GM18951 (cell line): ENCODE data around the gene MINDY4.

Source experiments
- POLR2A ChIP-seq: IDR thresholded peaks from 4 replicates; pipeline ENCODE4 v1.6.1; 2011; ENCODE audit warnings: mild to moderate bottlenecking; ENCODE audit not compliant: insufficient read length, insufficient read depth; ENCODE audit errors: extremely low read depth
- in situ Hi-C: fragments of 300-500 bp; cut with MboI; formaldehyde crosslinking; loops from one replicate; pipeline ENCODE4 v1.12.0; 2022; ENCODE audit warnings: low sequenced_read_pairs, mixed read lengths, inconsistent platforms; ENCODE audit not compliant: unreplicated experiment

MINDY4 gene

GRCh38 chr7:30873656-30874055 lies 102.4 kb downstream of the MINDY4 start:
- in situ Hi-C loops: no loop called here
- TF ChIP-seq POLR2A: no peak

DNA sequence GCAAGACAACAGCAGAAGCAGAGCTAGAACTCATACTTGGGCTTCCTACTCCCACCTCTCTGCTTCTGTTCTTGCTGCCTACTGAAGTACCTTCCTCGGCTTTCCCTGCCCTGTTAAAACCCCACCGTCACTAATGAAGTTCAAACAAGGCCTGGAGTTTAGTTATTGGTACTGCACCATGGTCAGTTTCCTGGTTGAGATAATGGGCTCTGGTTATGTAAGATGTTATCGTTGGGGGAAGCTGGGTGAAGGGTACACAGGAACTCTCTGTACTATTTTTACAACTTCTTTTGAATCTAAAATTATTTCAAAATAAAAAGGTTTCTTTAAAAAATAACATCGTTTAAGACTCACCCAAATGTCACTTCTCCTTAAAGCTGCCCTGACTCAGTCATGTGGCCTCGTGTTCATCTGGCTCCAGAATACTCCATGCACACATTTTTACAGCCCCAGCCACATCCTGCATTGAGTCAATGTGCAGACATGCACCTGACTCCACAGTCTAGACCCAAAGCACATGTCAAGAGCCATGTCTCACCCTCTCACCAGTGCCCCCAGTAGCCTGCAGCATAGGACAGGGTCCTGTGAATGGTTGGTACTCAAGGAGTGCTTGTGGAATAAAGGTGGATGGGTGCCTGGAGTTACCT lies 103.6 kb downstream of the MINDY4 start:
- in situ Hi-C loops: no loop called here
- TF ChIP-seq POLR2A: no peak

GRCh38 chr7:30877015-30877769 lies 106.0 kb downstream of the MINDY4 start:
- no peak for TF ChIP-seq POLR2A
- in situ Hi-C loops: no loop called here

GRCh38 chr7:30877993-30878392 lies 106.8 kb downstream of the MINDY4 start:
- in situ Hi-C loops: no loop called here
- no peak for TF ChIP-seq POLR2A

DNA sequence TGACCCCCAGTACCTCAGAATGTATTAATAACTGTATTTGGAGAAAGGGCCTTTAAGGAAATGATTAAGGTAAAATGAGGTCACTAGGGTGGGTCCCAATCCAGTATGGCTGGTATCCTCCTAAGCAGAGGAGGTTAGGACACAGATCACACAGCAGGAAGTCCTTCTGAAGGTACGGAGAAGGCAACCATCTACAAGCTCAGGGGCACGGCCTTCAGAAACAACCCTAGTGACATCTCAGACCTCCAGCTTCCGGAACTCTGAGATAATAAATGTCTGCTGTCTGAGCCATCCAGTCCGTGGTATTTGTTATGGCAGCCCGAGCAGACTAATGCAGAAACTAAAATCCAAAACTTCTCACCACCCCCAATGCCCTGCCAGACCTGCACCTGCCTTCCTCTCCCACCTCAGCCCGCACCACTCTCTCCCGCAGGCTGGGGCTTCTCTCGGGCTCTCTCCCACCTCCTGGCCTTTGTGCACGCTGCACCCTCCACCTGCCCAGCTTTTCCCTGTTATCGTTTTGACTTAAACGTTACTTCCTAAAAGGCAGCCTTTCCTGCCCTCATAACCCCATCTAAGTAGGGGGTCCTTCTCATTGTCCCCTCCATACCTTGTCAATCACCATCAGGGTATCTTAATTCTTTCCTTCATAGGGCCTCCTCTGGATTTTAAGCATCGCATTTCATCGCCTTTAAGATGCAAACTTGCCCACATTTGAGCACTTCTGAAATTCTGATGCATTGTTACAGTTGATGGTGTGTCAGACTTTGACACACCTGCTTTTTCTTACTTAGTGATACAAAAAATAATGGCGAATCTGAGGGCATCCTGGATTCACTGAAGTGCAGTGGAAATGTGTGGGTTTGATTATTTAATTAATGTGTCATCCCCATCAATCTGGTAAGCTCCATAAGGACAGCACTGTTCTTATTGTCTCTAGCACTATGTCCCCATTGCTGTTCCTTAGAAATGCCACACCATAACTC lies 108.2 kb downstream of the MINDY4 start:
- in situ Hi-C loops: no loop called here
- TF ChIP-seq POLR2A: no peak

- TF ChIP-seq POLR2A: no peak
Observed at GRCh38 chr7:30880125-30880720, 109.0 kb downstream of the MINDY4 start.

GRCh38 chr7:30880941-30881340 lies 109.7 kb downstream of the MINDY4 start:
- TF ChIP-seq POLR2A: no peak
- in situ Hi-C loops: no loop called here

More at GRCh38 chr7:30880125-30880720, 109.0 kb downstream of the MINDY4 start:
- in situ Hi-C loops: no loop called here

DNA sequence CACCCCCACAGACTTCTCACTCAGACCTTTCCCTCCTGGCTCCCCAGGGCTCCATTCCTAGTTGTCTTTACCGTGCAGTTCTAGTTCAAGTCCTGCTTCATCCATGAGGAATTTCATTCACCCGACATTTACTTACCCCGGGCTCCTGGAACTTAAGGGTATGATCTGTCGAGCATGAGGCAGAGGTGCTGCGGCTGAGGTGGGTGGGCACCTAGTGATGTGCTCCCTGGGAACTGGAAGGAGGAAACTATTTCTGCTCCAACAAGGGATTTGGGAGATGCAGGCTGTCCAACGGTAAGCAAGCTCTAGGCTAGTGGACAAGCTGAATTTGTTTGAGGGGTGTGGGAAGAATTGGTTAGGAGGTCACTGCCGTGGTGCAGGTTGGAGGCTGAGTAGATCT lies 110.2 kb downstream of the MINDY4 start:
- in situ Hi-C loops: no loop called here
- TF ChIP-seq POLR2A: no peak

- TF ChIP-seq POLR2A: no peak
- in situ Hi-C loops: no loop called here
Observed at GRCh38 chr7:30884881-30885280, 113.7 kb downstream of the MINDY4 start.

DNA sequence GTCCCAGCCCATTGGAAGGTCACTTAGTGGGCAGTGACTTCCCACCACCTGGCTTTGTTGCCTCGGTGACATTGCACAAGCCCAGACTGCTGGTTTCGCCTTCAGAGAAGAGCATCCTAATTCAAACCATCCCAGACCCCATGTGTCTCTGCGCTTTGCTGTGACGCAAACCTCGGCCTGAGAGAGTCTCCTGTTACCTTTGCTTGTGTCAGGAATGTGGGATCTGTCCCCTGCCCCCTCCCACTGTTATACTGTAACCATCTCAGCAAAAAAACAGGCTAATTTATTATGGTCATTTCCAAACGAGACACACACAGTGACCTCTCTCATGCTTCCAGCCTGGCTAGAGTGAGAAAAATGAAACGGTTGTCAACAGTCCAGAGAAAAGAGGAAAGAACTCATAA lies 115.4 kb downstream of the MINDY4 start:
- in situ Hi-C loops: no loop called here

GRCh38 chr7:30887464-30887872 lies 116.3 kb downstream of the MINDY4 start:
- in situ Hi-C loops: no loop called here
- TF ChIP-seq POLR2A: no peak

More for the DNA sequence above, 115.4 kb downstream of the MINDY4 start:
- TF ChIP-seq POLR2A: no peak

GRCh38 chr7:30888747-30889146 lies 117.5 kb downstream of the MINDY4 start:
- TF ChIP-seq POLR2A: no peak
- in situ Hi-C loops: no loop called here

DNA sequence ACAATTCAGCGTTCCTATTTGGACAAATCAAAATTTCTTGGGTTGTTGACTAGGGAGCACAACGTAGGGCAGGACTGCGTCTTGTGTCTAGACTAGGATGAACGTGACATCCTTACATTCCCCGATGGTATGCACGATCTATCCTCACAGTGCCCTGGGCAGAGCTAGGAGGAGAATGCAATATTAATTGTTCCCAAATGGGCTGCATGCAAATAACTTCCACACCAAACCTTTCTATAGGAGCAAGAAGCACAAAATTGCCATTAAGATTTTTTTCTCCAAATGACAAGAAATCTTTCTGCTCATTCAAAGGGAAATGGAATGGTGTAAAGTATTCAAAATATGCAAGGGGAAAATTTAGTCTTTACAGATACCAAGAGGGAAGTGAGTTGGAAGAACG lies 119.0 kb downstream of the MINDY4 start:
- no peak for TF ChIP-seq POLR2A
- in situ Hi-C loops: no loop called here

DNA sequence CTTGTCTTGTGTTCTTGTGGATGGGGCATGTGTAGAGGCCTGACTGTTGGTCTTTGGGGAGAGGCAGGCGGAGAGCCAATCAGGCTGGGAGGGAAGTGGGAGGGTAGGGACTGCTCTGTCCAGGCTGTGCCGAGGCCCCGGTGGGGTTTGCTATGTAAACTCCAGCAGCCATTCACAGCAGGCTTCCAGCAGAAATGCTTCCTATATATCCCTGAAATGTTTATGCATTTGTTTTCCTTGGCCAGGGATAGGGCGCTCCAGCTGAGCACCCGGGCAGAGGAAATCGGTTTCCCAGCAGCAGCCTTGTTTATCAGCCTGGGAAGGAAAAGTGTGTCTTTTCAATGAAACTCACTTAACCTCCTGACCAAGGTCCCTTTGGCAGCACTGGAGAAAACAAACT lies 122.1 kb downstream of the MINDY4 start:
- in situ Hi-C loops: no loop called here
- no peak for TF ChIP-seq POLR2A
